Choroid plexus epithelial cell (primary cell): ENCODE data around the gene COQ6.
"Not testable (repeated sequence)": the region's sequence is repeated elsewhere in the genome, so short reads cannot be mapped to it uniquely, and the experiment has no call there.

ENCODE experiments used
- DNase-seq: peaks from one replicate; pipeline ENCODE4 v3.0.0-alpha.2; 2010; ENCODE audit warnings: low read depth
- H3K4me3 ChIP-seq: 2 replicates; pipeline ENCODE4 v1.5.1; 2011; ENCODE audit warnings: low read depth, mild to moderate bottlenecking, control low read depth, low read length, moderate library complexity
- TF ChIP-seq, protein P1 (sequence below): conservative IDR thresholded peaks from 2 replicates; pipeline ENCODE4 v1.5.1; 2011; ENCODE audit warnings: low read depth, mild to moderate bottlenecking, control low read depth, inconsistent platforms, low read length, moderate library complexity

Gene COQ6

DNA sequence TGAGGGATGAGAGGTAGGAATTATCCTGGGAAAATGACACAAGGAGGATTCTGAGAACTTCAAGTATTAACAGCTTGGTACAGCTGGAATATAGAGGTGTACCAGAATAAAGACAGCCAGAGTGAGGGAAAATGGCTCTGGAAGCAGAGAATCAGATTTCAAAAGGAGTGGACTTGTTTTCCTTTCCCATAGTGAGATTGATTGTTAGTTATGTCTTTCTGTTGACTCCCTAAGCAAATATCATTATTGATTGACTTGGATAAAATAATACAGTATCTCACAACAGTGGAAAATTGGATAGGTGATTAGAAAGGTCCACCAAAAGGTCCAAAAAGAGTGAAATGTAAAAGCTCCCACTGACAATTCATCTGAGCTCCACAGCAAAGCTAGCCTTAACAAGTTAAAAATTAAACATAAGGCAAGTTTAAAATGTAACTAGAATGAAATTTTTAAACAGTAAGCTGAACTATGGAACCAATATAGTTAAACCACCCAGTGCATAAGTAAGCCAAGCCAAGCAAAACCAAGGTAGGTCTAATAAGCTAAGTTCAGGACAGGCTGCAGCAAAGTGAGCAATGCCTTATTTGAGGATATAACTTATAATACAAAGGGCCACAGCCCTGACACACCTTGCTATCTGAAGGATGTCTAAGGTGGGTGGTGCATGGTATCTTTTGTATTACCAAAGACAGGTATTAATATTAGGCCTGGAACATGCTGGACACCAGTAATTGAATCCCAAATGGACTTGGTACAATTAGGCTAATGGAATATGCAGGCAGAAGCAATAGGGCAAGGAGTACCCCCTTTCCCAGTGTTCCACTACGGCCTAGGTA is 47.2 kb downstream of the COQ6 start:
- no peak for DNase-seq
- H3K4me3 ChIP-seq: no peak overlapping the region
- TF ChIP-seq, protein P1, sequence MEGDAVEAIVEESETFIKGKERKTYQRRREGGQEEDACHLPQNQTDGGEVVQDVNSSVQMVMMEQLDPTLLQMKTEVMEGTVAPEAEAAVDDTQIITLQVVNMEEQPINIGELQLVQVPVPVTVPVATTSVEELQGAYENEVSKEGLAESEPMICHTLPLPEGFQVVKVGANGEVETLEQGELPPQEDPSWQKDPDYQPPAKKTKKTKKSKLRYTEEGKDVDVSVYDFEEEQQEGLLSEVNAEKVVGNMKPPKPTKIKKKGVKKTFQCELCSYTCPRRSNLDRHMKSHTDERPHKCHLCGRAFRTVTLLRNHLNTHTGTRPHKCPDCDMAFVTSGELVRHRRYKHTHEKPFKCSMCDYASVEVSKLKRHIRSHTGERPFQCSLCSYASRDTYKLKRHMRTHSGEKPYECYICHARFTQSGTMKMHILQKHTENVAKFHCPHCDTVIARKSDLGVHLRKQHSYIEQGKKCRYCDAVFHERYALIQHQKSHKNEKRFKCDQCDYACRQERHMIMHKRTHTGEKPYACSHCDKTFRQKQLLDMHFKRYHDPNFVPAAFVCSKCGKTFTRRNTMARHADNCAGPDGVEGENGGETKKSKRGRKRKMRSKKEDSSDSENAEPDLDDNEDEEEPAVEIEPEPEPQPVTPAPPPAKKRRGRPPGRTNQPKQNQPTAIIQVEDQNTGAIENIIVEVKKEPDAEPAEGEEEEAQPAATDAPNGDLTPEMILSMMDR: no peak

DNA sequence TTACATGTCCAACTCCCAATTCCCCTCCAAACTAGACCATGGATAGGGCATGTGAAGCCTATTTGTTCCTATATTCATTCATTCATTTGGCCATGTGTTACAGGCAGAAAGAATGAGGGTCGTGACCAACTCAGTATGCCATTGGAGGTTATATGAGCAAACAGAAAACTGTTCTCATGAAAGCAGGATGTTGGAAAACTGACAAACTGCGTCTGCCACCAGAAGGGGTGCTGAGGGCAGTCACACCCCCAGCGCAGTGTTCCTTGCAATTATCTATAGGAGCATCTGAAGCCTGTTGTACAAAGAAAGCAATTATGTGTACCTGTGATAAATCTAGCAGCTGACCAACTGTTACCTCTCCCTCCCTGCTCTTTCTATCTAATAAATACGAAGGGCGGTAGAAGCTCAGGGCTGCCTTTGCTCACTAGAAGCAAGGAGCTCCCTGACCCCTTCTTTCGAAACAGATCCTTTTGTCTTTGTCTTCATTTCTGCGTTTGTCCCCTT is 47.9 kb downstream of the COQ6 start:
- DNase-seq: no peak
- TF ChIP-seq, protein P1: no peak
- no peak overlapping the region for H3K4me3 ChIP-seq

DNA sequence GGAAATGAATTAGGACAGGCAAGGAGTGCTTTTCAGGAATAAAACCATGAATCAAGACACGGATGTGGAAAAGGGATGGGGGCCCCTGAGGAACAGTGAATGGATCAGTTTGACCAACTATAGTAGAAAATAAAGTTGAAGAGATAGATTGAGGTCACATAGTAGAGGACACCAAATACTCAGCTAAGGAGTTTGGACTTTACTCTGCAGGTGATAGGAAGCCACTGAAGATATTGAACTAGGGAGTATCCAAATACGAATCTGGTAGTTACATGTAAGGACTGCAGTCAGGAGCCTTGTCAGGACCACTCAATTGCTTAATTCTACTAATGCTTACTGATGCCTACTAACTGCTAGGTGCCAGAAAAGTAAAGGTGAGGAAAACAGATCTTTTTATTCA is 48.6 kb downstream of the COQ6 start:
- TF ChIP-seq, protein P1: no peak

DNA sequence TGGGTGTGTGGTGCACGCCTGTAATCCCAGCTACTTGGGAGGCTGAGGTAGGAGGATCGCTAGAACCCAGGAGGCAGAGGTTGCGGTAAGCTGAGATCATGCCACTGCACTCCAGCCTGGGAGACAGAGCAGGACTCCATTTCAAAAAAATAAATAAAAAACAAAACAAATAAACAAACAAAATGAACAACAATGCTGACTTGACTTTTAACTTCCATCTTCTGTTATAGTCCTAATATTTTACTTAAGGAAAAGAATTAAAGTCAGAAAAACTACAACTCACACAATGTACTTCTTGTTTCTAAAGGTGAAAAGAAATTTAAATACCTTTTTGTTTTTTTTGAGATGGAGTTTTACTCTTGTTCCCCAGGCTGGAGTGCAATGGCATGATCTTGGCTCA is 55.6 kb downstream of the COQ6 start:
- H3K4me3 ChIP-seq, DNase-seq: not testable (repeated sequence)

More for the DNA sequence above, 48.6 kb downstream of the COQ6 start:
- no peak overlapping the region for H3K4me3 ChIP-seq
- no peak for DNase-seq

DNA sequence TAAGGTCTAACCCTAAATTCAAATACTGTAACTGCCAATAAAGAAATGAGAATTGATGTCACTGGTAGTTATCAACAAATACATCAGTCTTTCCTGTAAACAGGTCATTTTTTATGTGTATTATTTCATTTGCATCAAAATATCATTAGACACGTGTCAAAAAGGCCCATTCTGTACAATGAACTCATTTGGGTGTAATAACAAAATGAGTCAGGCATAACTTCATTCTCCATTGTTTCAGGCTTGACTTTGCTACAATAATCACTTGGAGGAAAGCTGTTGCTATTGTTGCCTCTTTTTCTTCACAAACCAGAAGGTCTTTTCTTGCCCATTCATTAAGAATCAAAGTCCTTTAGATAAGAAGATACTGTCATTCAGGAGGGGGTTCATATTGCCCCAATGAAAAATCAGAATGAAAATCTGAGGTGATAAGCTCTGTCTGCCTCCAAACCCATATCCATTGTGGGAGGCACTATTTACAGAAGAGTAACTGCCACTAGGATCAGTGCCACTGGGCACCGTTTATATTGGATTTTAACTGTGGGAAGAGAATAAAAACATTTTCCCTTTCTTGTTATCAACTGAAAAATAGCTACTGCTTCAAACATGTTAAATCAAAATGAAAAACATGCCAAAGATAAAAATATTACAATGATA is 58.9 kb downstream of the COQ6 start:
- no peak for DNase-seq
- no peak overlapping the region for H3K4me3 ChIP-seq
- TF ChIP-seq, protein P1: no peak
